K562 (cell line): ENCODE results near the gene SETD5. TPM values are rescaled to one million over a fixed set of nuclear protein-coding genes. Genes with fewer than 3 reads are reported as not detected.

Experiments used
- ADNP ChIP-seq: fragments of 200-800 bp; sonication (Bioruptor generic); IDR thresholded peaks from 2 replicates; pipeline ENCODE4 v1.6.1; 2016; ENCODE audit warnings: missing genetic modification characterization, missing compliant biosample characterization
- ATF1 ChIP-seq, 2 experiments: fragments of 450-650 bp in 1 of 2; IDR thresholded peaks; 2 replicates each; pipeline ENCODE4 v1.6.1; 2016; ENCODE audit warnings: missing compliant biosample characterization in 1 of 2, missing genetic modification characterization in 1 of 2
- BRD4 ChIP-seq: fragments of 200-600 bp; sonication (generic); IDR thresholded peaks from 2 replicates; pipeline ENCODE4 v1.6.1; 2017; ENCODE audit warnings: inconsistent platforms
- C11orf30 ChIP-seq: fragments of 450-650 bp; IDR thresholded peaks from 2 replicates; pipeline ENCODE4 v1.6.1; 2016; ENCODE audit warnings: low read depth, mild to moderate bottlenecking
- CEBPB ChIP-seq: fragments of 450-650 bp; IDR thresholded peaks from 2 replicates; pipeline ENCODE4 v1.6.1; 2016; ENCODE audit warnings: missing genetic modification characterization, missing compliant biosample characterization
- EP400 ChIP-seq: fragments of 450-650 bp; IDR thresholded peaks from 2 replicates; pipeline ENCODE4 v1.6.1; 2017; ENCODE audit warnings: antibody characterized with exemption, mild to moderate bottlenecking, moderate library complexity
- GTF2E2 ChIP-seq: fragments of 200-800 bp; sonication (Bioruptor generic); IDR thresholded peaks from 2 replicates; pipeline ENCODE4 v1.6.1; 2016; ENCODE audit warnings: missing genetic modification characterization, missing compliant biosample characterization
- MTA3 ChIP-seq: fragments of 450-650 bp; formaldehyde crosslinking; IDR thresholded peaks from 2 replicates; pipeline ENCODE4 v1.6.1; 2017; ENCODE audit warnings: mild to moderate bottlenecking, borderline replicate concordance
- NCOA6 ChIP-seq: fragments of 450-650 bp; IDR thresholded peaks from 2 replicates; pipeline ENCODE4 v1.6.1; 2017; ENCODE audit warnings: mild to moderate bottlenecking
- NR2C1 ChIP-seq, 2 experiments: fragments of 450-650 bp; IDR thresholded peaks; 2 replicates each; pipeline ENCODE4 v1.6.1; 2017; ENCODE audit warnings: mild to moderate bottlenecking in 2 of 2, antibody characterized with exemption in 1 of 2, inconsistent platforms in 1 of 2, missing compliant biosample characterization in 1 of 2, missing genetic modification characterization in 1 of 2
- NRF1 ChIP-seq, 2 experiments: fragments of 450-650 bp; IDR thresholded peaks in 1 of 2; conservative IDR thresholded peaks in 1 of 2; 2 replicates each; pipeline ENCODE4 v1.6.1; 2014; ENCODE audit warnings: mild to moderate bottlenecking in 2 of 2
- PHF20 ChIP-seq: fragments of 450-650 bp; IDR thresholded peaks from 2 replicates; pipeline ENCODE4 v1.6.1; 2018; ENCODE audit not compliant: partially characterized antibody
- SIN3A ChIP-seq, 2 experiments: fragments of 150-350 bp in 1 of 2; IDR thresholded peaks; 2 replicates each; pipeline ENCODE4 v1.6.1; 2011 to 2016; ENCODE audit warnings: borderline replicate concordance in 2 of 2, low read depth in 2 of 2, low read length in 2 of 2, mild to moderate bottlenecking in 2 of 2, moderate library complexity in 2 of 2; ENCODE audit not compliant: control insufficient read depth in 1 of 2
- YY1 ChIP-seq, 3 experiments: IDR thresholded peaks; 2 replicates each; pipeline ENCODE4 v1.6.1; 2011; ENCODE audit warnings: low read length in 2 of 3, mild to moderate bottlenecking in 2 of 3, moderate library complexity in 2 of 3, borderline replicate concordance in 1 of 3, control low read depth in 1 of 3, low read depth in 1 of 3; ENCODE audit not compliant: insufficient read depth in 3 of 3, insufficient replicate concordance in 2 of 3, control insufficient read depth in 1 of 3, insufficient read length in 1 of 3; ENCODE audit errors: extremely low read depth in 1 of 3
- ZNF583 ChIP-seq: fragments of 250-450 bp; sonication (Bioruptor Pico); IDR thresholded peaks from 2 replicates; pipeline ENCODE4 v1.4.0; 2020
- polyA plus RNA-seq, 8 experiments: library from polyadenylated mRNA; depleted of rRNA in 4 of 8; stranded (reverse) in 5 of 8; unstranded in 3 of 8; fragments of >200 nt; fragmentation: Nextera tagmentation in 2 of 8; fragmentation: Illumina TruSeq in 1 of 8; extraction: Ambion mirVana in 2 of 8; extraction: Trizol in 1 of 8; gene quantifications; 2 replicates each; pipeline versions ENCODE4 v1.2.1 to v1.2.3, GENCODE V29; 2011 to 2014; ENCODE audit warnings: inconsistent platforms in 1 of 8, missing spikeins in 1 of 8
- total RNA-seq, 7 experiments: library from RNA; depleted of rRNA in 6 of 7; stranded (reverse); fragments of >200 nt in 6 of 7; fragmentation: Illumina TruSeq in 2 of 7; extraction: Trizol in 2 of 7; gene quantifications; 2 replicates each; pipeline versions ENCODE4 v1.2.1 to v1.2.3, GENCODE V29; 2011 to 2021; ENCODE audit warnings: low replicate concordance in 1 of 7
- TF ChIP-seq, protein P1 (sequence below): sonication (generic); formaldehyde crosslinking; IDR thresholded peaks from 2 replicates; pipeline ENCODE4 v1.8.0; 2023; ENCODE audit warnings: mild to moderate bottlenecking, missing genetic modification reagents
- TF ChIP-seq, protein P2 (sequence below): fragments of 450-650 bp; IDR thresholded peaks from 2 replicates; pipeline ENCODE4 v1.6.1; 2017; ENCODE audit warnings: antibody characterized with exemption, mild to moderate bottlenecking

Gene SETD5
- total and polyA plus RNA-seq, 9 of the 15 experiments (the other 6 are each of a cell fraction or from before 2014, with no cell fraction given), result 20.8 to 135 (median 87.2) TPM

GRCh38 chr3:9398700-9399336, 1.4 kb downstream of the SETD5 start (continued):
- TF ChIP-seq PHF20 (no peak), NRF1 (conservative IDR thresholded peaks at IDR 0.05 in 1 of 2, IDR thresholded peaks at IDR 0.05 in 1 of 2) (no peak), MTA3 (0 out of 2 replicates have a peak, but pooled peaks have one; percentile 9), ADNP (no peak), NR2C1 (IDR thresholded peaks at IDR 0.05) (peak; percentile 34; the same call in 1 of the 2 replicates), NR2C1 (tag; IDR thresholded peaks at IDR 0.05) (no peak), SIN3A (IDR thresholded peaks at IDR 0.05; ENCODE audit: borderline replicate concordance in 2 of 2, control insufficient read depth in 1 of 2, low read depth in 2 of 2, low read length in 2 of 2) (0 out of 4 replicates have a peak, but pooled peaks of 1 of the 2 experiments have one; percentile 21), BRD4 (no peak), ZNF583 (CRISPR knock-in tag) (no peak), YY1 (IDR thresholded peaks at IDR 0.05; ENCODE audit: borderline replicate concordance in 1 of 3, control insufficient read depth in 1 of 3, extremely low read depth in 1 of 3, insufficient read depth in 3 of 3, insufficient read length in 1 of 3, insufficient replicate concordance in 2 of 3, low read depth in 1 of 3, low read length in 2 of 3) (peak in 1 of 3 experiments; percentile 68), ATF1 (CRISPR knock-in tag; IDR thresholded peaks at IDR 0.05) (no peak), ATF1 (tag; IDR thresholded peaks at IDR 0.05) (0 out of 2 replicates have a peak, but pooled peaks have one; percentile 17), GTF2E2 (tag) (no peak), NCOA6 (0 out of 2 replicates have a peak, but pooled peaks have one; percentile 19), EP400 (0 out of 2 replicates have a peak, but pooled peaks have one; percentile 5), C11orf30 (peak; percentile 80), CEBPB (tag) (peak; percentile 96)
- TF ChIP-seq, protein P1, sequence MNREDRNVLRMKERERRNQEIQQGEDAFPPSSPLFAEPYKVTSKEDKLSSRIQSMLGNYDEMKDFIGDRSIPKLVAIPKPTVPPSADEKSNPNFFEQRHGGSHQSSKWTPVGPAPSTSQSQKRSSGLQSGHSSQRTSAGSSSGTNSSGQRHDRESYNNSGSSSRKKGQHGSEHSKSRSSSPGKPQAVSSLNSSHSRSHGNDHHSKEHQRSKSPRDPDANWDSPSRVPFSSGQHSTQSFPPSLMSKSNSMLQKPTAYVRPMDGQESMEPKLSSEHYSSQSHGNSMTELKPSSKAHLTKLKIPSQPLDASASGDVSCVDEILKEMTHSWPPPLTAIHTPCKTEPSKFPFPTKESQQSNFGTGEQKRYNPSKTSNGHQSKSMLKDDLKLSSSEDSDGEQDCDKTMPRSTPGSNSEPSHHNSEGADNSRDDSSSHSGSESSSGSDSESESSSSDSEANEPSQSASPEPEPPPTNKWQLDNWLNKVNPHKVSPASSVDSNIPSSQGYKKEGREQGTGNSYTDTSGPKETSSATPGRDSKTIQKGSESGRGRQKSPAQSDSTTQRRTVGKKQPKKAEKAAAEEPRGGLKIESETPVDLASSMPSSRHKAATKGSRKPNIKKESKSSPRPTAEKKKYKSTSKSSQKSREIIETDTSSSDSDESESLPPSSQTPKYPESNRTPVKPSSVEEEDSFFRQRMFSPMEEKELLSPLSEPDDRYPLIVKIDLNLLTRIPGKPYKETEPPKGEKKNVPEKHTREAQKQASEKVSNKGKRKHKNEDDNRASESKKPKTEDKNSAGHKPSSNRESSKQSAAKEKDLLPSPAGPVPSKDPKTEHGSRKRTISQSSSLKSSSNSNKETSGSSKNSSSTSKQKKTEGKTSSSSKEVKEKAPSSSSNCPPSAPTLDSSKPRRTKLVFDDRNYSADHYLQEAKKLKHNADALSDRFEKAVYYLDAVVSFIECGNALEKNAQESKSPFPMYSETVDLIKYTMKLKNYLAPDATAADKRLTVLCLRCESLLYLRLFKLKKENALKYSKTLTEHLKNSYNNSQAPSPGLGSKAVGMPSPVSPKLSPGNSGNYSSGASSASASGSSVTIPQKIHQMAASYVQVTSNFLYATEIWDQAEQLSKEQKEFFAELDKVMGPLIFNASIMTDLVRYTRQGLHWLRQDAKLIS (CRISPR knock-in tag), result peak; percentile 21; the same call in 1 of the 2 replicates
- TF ChIP-seq, protein P2, sequence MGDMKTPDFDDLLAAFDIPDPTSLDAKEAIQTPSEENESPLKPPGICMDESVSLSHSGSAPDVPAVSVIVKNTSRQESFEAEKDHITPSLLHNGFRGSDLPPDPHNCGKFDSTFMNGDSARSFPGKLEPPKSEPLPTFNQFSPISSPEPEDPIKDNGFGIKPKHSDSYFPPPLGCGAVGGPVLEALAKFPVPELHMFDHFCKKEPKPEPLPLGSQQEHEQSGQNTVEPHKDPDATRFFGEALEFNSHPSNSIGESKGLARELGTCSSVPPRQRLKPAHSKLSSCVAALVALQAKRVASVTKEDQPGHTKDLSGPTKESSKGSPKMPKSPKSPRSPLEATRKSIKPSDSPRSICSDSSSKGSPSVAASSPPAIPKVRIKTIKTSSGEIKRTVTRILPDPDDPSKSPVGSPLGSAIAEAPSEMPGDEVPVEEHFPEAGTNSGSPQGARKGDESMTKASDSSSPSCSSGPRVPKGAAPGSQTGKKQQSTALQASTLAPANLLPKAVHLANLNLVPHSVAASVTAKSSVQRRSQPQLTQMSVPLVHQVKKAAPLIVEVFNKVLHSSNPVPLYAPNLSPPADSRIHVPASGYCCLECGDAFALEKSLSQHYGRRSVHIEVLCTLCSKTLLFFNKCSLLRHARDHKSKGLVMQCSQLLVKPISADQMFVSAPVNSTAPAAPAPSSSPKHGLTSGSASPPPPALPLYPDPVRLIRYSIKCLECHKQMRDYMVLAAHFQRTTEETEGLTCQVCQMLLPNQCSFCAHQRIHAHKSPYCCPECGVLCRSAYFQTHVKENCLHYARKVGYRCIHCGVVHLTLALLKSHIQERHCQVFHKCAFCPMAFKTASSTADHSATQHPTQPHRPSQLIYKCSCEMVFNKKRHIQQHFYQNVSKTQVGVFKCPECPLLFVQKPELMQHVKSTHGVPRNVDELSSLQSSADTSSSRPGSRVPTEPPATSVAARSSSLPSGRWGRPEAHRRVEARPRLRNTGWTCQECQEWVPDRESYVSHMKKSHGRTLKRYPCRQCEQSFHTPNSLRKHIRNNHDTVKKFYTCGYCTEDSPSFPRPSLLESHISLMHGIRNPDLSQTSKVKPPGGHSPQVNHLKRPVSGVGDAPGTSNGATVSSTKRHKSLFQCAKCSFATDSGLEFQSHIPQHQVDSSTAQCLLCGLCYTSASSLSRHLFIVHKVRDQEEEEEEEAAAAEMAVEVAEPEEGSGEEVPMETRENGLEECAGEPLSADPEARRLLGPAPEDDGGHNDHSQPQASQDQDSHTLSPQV, result 0 out of 2 replicates have a peak, but pooled peaks have one; percentile 1
